ENCODE measurements around the gene KLHL40.

The KLHL40 gene

DNA sequence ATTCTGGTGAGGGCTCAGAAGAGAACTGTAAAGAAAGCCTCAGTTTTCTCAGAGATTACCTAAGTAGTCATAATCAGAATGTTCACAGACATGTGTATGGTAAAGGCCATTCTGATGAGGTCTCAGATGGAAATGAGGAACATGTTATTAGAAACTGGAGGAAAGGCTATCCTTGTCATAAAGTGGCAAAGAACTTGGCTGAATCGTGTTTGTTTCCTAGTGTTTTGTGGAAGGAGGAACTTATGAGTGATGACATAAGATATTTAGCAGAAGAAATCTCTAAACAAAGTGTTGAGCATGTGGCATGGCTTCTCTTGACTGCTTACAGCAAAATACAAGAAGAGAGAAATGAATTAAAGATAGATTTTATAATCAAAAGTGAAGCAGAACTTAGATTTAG is 12.8 kb upstream of the KLHL40 start:
- DNase-seq, result no peak

GRCh38 chr3:42673082-42673481 is 12.3 kb upstream of the KLHL40 start:
- no peak for DNase-seq

- DNase-seq, result no peak
These were observed 11.2 kb upstream of the KLHL40 start for GRCh38 chr3:42674146-42674545.

DNA sequence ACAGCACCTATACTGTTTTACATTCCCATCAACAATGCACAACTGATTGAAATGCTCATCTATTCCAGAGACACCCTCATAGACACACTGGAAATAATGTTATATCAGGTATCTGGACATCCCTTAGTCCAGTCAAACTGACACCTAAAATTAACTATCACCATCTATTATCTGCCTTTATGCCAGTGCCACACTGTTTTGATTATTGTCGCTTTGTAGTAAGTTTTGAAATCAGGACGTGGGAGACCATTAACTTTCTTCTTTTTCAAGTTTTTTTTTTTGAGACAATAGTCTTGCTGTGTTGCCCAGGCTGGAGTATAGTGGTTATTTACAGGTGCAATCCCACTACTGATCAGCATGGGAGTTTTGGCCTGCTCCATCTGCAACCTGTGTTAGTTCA is 9.4 kb upstream of the KLHL40 start:
- no peak for DNase-seq

DNA sequence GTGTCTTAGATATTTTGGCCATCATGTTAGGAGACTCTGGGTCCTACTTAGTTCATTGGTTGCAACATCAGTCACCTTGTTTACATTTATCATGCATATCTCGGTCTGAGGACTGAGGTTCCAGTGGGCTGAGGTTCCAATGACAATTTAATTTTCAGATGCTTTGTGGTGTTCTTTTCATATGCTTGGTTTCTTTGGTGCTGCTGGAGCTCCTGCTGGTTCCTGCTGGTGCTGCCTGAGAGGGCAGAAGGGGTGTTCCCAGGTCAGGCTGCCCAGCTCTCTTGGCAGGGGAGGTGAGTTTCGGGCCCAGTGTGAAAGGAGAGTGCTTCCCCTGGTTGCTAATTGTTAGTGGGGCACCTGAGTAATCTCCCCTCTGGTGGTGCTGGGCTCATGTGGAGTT is 6.9 kb upstream of the KLHL40 start:
- DNase-seq, result no peak

DNA sequence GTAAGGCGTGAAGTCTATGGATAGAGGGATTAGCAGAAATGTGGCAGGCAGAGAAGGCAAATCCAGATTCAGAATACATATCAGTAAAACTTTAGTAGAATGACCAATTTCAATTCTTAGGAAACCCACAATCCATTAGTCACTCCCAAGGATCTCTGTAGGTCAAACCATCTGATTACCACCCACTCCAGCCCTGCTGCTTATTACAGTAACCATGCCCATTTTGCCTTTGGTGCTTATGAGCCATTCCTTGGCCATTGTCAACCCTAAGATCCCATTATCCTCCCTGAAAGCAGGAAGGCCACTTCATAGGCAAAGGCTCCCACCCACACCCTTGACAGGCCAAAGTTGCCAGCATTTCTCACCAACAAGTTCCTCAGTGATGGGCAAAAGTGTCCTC is 5.1 kb upstream of the KLHL40 start:
- no peak for DNase-seq

GRCh38 chr3:42680806-42681205 is 4.5 kb upstream of the KLHL40 start:
- DNase-seq, result no peak

DNA sequence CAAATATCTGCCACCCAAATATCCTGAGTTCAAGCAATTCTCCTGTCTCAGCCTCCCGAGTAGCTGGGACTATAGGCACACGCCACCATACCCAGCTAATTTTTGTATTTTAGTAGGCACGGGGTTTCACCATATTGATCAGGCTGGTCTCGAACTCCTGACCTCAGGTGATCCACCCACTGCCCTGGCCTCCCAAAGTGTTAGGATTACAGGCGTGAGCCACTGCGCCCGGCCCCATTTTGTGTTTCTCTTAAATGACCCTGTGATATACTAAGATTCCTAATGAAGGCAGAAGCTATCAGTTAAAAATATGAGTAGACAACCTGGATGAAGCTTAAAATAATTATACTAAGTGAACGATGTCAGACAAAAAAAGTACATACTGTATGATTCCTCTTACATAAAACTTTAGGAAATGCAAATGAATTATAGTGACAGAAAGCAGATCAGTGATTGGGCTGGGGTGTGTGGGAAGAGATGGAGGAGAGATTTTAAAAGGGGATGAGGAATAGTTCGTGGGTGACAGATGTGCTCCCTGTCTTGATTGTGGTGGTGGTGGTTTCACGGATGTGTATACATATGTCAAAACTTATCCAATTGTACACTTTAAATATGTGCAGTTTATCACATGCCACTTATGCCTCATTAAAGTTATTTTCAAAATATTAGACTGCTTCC is 3.8 kb upstream of the KLHL40 start:
- DNase-seq, result no peak

DNA sequence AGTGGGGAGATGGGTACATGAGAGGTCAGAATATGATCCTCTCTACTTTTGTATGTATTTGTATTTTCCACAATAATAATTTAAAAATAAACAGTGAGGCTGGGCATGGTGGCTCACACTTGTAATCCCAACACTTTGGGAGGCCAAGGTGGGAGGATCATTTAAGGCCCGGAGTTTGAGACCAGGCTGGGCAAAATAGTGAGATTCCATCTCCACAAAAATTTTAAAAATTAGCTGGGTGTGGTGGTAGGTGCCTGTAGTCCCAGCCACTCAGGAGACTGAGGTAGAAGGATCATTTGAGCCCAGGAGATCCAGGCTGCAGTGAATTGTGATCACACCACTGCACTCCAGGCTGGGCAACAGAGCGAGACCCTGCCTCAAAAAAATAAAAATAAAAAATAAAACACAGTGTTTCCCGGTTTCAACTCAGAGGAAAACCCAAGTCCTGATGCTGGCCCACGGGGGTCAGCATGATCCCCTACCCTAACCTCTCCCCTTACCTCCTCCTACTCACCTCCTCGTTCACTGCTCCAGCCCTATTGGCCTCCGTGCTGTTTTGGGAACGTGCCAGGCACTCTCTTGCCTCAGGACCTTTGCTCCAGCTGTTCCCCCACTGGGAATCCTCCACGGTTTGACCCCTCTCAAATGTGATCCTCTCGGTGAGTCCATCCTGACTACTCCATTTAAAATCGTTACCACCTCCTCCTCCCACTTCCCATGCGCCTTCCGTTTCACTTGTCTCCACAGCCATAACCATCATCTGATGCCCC is 2.9 kb upstream of the KLHL40 start:
- DNase-seq, result no peak

GRCh38 chr3:42683875-42684598 is 1.3 kb upstream of the KLHL40 start:
- DNase-seq, result no peak

- DNase-seq, result no peak
These were observed 540 bp upstream of the KLHL40 start for GRCh38 chr3:42684632-42685362.

DNA sequence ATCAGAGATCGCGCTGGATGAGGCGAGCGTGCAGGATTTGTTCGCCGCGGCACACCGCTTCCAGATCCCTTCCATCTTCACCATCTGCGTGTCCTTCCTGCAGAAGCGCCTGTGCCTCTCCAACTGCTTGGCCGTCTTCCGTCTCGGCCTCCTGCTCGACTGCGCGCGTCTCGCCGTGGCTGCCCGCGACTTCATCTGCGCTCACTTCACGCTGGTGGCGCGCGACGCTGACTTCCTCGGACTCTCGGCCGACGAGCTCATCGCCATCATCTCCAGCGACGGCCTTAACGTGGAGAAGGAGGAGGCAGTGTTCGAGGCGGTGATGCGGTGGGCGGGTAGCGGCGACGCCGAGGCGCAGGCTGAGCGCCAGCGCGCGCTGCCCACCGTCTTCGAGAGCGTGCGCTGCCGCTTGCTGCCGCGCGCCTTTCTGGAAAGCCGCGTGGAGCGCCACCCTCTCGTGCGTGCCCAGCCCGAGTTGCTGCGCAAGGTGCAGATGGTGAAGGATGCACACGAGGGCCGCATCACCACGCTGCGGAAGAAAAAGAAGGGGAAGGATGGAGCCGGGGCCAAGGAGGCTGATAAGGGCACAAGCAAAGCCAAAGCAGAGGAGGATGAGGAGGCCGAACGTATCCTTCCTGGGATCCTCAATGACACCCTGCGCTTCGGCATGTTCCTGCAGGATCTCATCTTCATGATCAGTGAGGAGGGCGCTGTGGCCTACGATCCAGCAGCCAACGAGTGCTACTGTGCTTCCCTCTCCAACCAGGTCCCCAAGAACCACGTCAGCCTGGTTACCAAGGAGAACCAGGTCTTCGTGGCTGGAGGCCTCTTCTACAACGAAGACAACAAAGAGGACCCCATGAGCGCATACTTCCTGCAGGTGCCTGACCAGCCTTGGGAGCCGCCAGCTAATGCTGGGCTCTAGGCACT is 819 bp downstream of the KLHL40 start:
- DNase-seq, result no peak

- DNase-seq, result no peak
These were observed 1.7 kb downstream of the KLHL40 start for GRCh38 chr3:42686832-42687650.

DNA sequence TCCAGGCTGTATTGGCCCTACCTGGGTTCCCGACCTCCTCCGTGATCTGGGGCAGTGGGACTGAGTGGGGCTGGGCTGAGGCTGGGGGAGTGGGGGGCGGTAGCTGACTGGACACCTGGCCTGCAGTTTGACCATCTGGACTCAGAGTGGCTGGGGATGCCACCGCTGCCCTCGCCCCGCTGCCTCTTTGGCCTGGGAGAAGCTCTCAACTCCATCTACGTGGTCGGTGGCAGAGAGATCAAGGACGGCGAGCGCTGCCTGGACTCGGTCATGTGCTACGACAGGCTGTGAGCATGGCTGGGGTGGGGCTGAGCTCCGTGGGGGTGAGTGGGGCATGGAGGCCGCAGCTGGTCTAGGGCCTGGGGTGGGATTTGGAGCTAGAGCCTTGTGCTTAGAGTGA is 2.7 kb downstream of the KLHL40 start:
- DNase-seq, result no peak

DNA sequence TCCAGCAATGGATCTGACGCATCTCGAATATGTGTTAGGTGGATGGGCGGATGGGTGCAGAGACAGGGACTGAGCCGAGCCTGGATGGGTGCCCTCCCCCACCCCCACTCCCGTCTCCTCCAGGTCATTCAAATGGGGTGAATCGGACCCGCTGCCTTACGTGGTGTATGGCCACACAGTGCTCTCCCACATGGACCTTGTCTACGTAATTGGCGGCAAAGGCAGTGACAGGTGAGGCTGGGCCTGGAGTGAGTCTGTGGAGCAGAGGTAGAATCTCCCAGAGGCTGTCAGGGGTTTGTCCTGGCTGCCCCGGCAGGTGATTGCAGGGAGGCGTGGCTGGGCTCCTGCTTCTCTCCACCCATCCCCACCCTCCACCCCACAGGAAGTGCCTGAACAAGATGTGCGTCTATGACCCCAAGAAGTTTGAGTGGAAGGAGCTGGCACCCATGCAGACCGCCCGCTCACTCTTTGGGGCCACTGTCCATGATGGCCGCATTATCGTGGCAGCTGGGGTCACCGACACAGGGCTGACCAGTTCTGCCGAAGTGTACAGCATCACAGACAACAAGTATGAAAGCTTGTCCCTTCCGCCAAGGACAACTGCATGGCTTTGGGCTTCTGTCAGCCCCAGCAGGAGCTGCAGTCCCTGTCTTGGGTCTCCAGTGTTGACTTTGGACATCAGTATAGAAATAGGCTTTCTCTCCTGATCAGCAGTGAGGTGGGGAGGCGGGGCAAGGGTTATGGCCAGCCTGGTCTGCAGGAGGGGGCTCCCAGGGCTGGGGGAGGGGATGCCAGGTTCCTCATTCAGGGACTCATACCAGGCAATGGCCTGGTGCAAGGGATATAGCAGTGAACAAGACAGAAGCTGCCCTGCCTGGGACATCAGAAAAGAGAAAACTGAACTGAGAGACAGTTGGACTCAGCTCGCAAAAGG is 3.4 kb downstream of the KLHL40 start:
- DNase-seq, result no peak

- no peak for DNase-seq
These were observed 4.2 kb downstream of the KLHL40 start for GRCh38 chr3:42689421-42690014.

DNA sequence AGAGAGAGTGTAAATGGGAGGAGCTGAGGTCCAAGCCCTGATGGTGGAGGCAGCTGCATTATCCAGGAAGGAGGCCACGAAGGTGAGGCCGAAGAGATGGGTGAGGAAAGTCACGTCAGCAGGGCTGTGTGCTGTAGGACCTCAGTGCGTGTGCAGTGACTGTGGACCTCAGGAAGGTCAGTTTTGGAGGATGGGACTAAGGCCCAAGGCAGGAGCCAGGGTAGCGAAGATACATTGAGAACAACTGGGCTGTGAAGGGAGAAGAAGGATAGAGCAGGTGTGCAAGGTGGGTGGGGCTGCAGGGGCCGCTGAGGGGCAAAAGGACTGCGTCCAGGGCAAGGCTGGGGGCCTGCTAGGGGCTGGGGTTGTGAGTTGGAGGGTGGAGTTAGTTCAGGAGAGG is 4.9 kb downstream of the KLHL40 start:
- no peak for DNase-seq

DNA sequence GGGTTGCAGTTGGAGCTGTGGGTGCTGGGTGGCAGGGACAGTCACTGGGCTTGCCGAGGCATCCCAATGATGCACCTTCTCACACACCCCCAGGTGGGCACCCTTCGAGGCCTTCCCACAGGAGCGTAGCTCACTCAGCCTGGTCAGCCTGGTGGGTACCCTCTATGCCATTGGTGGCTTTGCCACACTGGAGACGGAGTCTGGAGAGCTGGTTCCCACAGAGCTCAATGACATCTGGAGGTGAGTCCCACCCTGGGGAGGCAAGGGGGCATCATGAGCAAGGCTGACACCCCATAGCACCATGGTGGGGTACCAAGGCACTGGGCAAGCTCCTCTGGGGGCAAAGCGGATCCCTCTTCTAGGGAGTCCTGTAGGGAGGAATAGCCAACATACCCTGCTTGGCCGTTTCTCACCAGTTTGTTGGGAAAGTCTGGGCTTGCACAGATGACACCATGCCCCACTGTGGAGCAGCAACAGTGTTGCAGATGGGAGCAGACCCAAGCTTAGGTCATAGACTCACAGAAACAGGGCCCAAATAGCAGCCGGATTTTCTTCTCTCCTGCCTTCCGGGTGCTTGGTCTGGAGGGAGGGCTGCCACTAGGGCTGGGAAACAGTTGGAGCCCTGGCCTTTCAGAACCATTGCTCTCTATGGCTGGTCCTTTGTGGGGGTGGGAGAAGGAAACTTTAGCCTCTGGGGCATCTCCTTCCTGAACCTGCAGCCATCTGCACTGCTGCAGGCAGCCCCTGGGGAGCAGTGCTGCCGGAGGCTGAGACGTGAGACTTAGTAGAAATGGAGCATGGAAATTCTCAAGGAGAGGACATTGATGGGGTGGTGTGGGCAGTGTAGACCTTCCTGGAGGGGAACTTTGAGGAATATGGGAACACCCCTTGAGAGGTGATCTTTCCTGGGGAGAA is 5.7 kb downstream of the KLHL40 start:
- DNase-seq, result no peak

All from NCI-H1694 treated with DMSO at 0.1 percent for 48 hours (cell line).